LNCaP clone FGC (cell line): ENCODE data around the gene MTA1.

Source experiments
- DNase-seq: peaks from one replicate; pipeline ENCODE4 v3.0.0-alpha.2; 2011; ENCODE audit warnings: low read depth
- H3K4me3 ChIP-seq: 2 replicates; pipeline ENCODE4 v1.5.1; 2011; ENCODE audit warnings: mild to moderate bottlenecking, low read depth, low read length, control low read depth
- CTCF ChIP-seq: IDR thresholded peaks from 2 replicates; pipeline ENCODE4 v1.5.1; 2012; ENCODE audit warnings: mild to moderate bottlenecking; ENCODE audit not compliant: control insufficient read depth, insufficient read depth; ENCODE audit errors: extremely low read depth

MTA1 gene

GRCh38 chr14:105398726-105399465, 20.7 kb upstream of the MTA1 start:
- no peak for TF ChIP-seq CTCF
- no peak for DNase-seq
- peak overlapping the region; percentile 90 for H3K4me3 ChIP-seq

DNA sequence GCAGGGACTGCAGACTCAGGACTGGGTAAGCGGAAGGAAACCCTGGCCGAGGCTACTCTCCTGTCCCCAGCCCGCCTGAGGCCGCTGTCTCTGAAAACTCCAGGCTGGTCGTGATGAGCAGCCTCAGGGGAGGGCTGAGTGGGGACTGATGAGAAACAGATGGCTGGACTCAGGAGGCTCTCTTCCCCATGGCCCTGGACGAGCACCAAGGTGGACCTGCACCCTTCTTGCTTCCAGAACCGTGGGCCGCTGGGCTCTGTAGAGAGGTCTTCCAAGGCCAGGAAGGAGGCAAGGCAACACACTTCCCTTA, 20.2 kb upstream of the MTA1 start:
- peak overlapping the region; percentile 90 for H3K4me3 ChIP-seq
- DNase-seq, result no peak
- TF ChIP-seq CTCF, result no peak

DNA sequence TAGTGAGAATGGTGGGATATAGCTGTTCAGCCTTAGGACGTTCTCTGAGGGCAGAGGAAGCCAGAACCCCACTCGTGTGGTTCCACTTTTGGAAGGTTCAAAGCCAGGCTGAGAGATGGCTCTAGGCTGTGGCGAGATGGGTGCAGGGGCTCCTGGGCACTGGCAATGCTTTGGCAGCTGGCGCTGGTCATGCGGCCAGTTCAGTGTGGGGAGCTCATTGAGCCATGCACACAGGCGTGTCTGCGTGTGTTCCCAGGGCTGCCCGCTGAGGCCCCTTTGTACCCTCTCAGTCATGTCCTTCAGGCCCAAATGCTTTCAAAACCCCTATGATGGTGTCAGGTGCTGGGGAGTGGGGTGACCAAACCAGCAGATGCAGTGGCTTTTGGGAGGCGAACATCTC, 19.6 kb upstream of the MTA1 start:
- DNase-seq, result no peak
- TF ChIP-seq CTCF, result no peak
- peak overlapping the region; percentile 90; the same call in 1 of the 2 replicates for H3K4me3 ChIP-seq

- no peak for TF ChIP-seq CTCF
- DNase-seq, result no peak
Measured at GRCh38 chr14:105401699-105402098, 17.9 kb upstream of the MTA1 start.

DNA sequence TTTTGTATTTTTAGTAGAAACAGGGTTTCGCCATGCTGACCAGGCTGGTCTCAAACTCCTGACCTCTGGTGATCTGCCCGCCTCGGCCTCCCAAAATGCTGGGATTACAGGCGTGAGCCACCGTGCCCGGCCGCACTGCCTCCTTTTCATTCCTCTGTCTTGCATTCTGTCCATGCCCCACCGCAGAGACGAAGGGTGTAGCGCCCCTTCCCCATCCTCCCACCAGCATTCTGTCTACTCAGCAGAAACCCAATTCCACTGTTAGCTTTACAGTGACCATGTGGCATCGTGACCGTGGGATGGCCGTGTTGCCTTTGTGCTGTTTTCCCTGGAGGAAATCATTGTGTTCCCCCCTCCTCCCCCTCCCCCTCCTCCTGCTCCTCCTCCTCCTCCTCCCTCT, 11.0 kb upstream of the MTA1 start:
- TF ChIP-seq CTCF, result no peak
- H3K4me3 ChIP-seq, result no peak overlapping the region
- DNase-seq, result no peak

More at GRCh38 chr14:105401699-105402098, 17.9 kb upstream of the MTA1 start:
- H3K4me3 ChIP-seq, result no peak overlapping the region

GRCh38 chr14:105409364-105409763, 10.3 kb upstream of the MTA1 start:
- no peak for DNase-seq
- no peak for TF ChIP-seq CTCF

DNA sequence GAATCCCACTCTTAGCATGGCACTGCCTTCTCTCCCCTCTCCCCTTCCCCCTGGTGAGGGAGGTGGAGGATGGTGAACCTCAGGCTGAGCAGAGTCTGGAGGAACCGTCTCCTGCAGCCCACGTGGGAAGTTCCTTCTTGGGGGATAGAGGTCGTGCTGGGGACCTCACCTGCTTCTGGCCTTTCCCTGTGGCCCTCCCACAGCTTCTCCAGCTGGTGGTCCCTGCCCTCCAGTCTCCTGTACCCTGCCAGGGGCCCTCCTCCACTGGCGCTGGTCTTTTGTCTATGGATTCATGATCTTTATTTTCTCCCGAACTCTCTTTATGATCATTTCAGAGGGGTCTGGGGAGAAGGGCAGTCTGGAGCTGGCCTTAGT, 9.0 kb upstream of the MTA1 start:
- DNase-seq, result no peak
- peak overlapping the region; percentile 36; the same call in 1 of the 2 replicates for H3K4me3 ChIP-seq

More at GRCh38 chr14:105409364-105409763, 10.3 kb upstream of the MTA1 start:
- no peak overlapping the region for H3K4me3 ChIP-seq

More for the DNA sequence above, 9.0 kb upstream of the MTA1 start:
- TF ChIP-seq CTCF, result no peak
